Panc1 (cell line): ENCODE measurements around the gene DCC. TPM values are rescaled to one million over a fixed set of nuclear protein-coding genes. Genes with fewer than 3 reads are reported as not detected.

ENCODE experiments used
- ATAC-seq: fragments of 200-7000 bp; cut with Tn5 transposase; 2 replicates; pipeline ENCODE4 v1.9.1; 2020; ENCODE audit warnings: mild to moderate bottlenecking, moderate library complexity
- BruUV-seq: library from RNA; stranded (reverse); fragments of 400-500 nt; replicated peaks from 2 replicates; lab custom pipeline; 2021; lab: Mats Ljungman, UMichigan
- CTCF ChIA-PET: fragments of 300-600 bp; sonication (Branson Sonifier 250); formaldehyde crosslinking; loops from one replicate; lab custom pipeline; 2022; ENCODE audit warnings: antibody characterized with exemption; lab: Charles Lee
- POLR2A ChIA-PET: fragments of 300-600 bp; sonication (Branson Sonifier 250); formaldehyde crosslinking; loops from one replicate; lab custom pipeline; 2022; ENCODE audit warnings: antibody characterized with exemption; lab: Charles Lee
- DNase-seq: peaks from one replicate; pipeline ENCODE4 v3.0.0-alpha.2; 2010; ENCODE audit warnings: low read depth, low spot score
- H3K27ac ChIP-seq: 2 replicates; pipeline ENCODE4 v1.5.1; 2011; ENCODE audit warnings: mild to moderate bottlenecking, low read length, inconsistent platforms
- H3K27me3 ChIP-seq: fragments of 200-500 bp; sonication (Bioruptor generic); 2 replicates; pipeline ENCODE4 v1.6.0; 2014; ENCODE audit warnings: low read length, inconsistent platforms; ENCODE audit not compliant: control insufficient read depth, insufficient read depth
- H3K36me3 ChIP-seq: fragments of 200-500 bp; sonication (Bioruptor generic); 2 replicates; pipeline ENCODE4 v1.5.1; 2014; ENCODE audit warnings: inconsistent platforms, mild to moderate bottlenecking, low read length, moderate library complexity; ENCODE audit not compliant: control insufficient read depth, insufficient read depth
- H3K4me1 ChIP-seq: 2 replicates; pipeline ENCODE4 v1.5.1; 2011; ENCODE audit warnings: inconsistent platforms, mild to moderate bottlenecking, low read length, moderate library complexity; ENCODE audit not compliant: control insufficient read depth, insufficient read depth
- H3K4me3 ChIP-seq, 2 experiments: 2 replicates each; pipeline ENCODE4 v1.5.1; 2011 to 2012; ENCODE audit warnings: low read depth in 2 of 2, low read length in 2 of 2, mild to moderate bottlenecking in 2 of 2, inconsistent platforms in 1 of 2, moderate library complexity in 1 of 2
- H3K9me3 ChIP-seq: fragments of 200-500 bp; sonication (Bioruptor generic); 2 replicates; pipeline ENCODE4 v1.5.1; 2014; ENCODE audit warnings: low read depth, mild to moderate bottlenecking, inconsistent platforms, low read length, moderate library complexity; ENCODE audit not compliant: control insufficient read depth, insufficient read depth
- POLR2AphosphoS5 ChIP-seq: IDR thresholded peaks from 2 replicates; pipeline ENCODE4 v1.6.1; 2012; ENCODE audit warnings: mild to moderate bottlenecking, low read depth, low read length, moderate library complexity
- REST ChIP-seq, 2 experiments: IDR thresholded peaks; 2 replicates each; pipeline ENCODE4 v1.6.1; 2011 to 2012; ENCODE audit warnings: low read depth in 2 of 2, control low read depth in 1 of 2, low read length in 1 of 2, mild to moderate bottlenecking in 1 of 2, moderate library complexity in 1 of 2; ENCODE audit not compliant: insufficient read depth in 1 of 2
- SIN3A ChIP-seq: IDR thresholded peaks from 2 replicates; pipeline ENCODE4 v1.6.1; 2012; ENCODE audit warnings: low read depth, mild to moderate bottlenecking, low read length, moderate library complexity, borderline replicate concordance; ENCODE audit not compliant: insufficient read depth
- TCF7L2 ChIP-seq: IDR thresholded peaks from 2 replicates; pipeline ENCODE4 v1.6.1; 2011; ENCODE audit warnings: mild to moderate bottlenecking, low read depth, low read length, inconsistent platforms
- in situ Hi-C: cut with HindIII; loops from 2 replicates; pipeline ENCODE4 v1.10.0; 2016; ENCODE audit warnings: low sequenced_read_pairs, low pct_unique_long_range_greater_than_20kb
- intact Hi-C: fragments of 100-400 bp; cut with micrococcal nuclease; formaldehyde crosslinking; loops from one replicate; pipeline ENCODE4 v1.10.0; 2022; ENCODE audit not compliant: unreplicated experiment
- total RNA-seq: library from RNA; stranded (reverse); gene quantifications from one replicate; pipeline ENCODE4 v1.2.1, GENCODE V29; 2021; ENCODE audit not compliant: unreplicated experiment
- TF ChIP-seq, protein P1 (sequence below): fragments of 450-650 bp; IDR thresholded peaks from 2 replicates; pipeline ENCODE4 v1.5.1; 2017; ENCODE audit warnings: mild to moderate bottlenecking

DCC gene
- total RNA-seq, 1 experiment from 2014 or later, result not detected

- H3K4me3 ChIP-seq, result no peak overlapping the region
- no peak overlapping the region for H3K27ac ChIP-seq
- no peak for DNase-seq
- ChIA-PET POLR2A (no interaction called here), CTCF (no interaction called here)
- TF ChIP-seq SIN3A (no peak), TCF7L2 (no peak), REST (IDR thresholded peaks at IDR 0.05; ENCODE audit: insufficient read depth in 1 of 2, low read depth in 2 of 2, low read length in 1 of 2) (no peak), POLR2AphosphoS5 (no peak)
- TF ChIP-seq, protein P1, sequence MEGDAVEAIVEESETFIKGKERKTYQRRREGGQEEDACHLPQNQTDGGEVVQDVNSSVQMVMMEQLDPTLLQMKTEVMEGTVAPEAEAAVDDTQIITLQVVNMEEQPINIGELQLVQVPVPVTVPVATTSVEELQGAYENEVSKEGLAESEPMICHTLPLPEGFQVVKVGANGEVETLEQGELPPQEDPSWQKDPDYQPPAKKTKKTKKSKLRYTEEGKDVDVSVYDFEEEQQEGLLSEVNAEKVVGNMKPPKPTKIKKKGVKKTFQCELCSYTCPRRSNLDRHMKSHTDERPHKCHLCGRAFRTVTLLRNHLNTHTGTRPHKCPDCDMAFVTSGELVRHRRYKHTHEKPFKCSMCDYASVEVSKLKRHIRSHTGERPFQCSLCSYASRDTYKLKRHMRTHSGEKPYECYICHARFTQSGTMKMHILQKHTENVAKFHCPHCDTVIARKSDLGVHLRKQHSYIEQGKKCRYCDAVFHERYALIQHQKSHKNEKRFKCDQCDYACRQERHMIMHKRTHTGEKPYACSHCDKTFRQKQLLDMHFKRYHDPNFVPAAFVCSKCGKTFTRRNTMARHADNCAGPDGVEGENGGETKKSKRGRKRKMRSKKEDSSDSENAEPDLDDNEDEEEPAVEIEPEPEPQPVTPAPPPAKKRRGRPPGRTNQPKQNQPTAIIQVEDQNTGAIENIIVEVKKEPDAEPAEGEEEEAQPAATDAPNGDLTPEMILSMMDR, result no peak
- no peak for ATAC-seq
- in situ Hi-C loops (no loop called here), intact Hi-C loops (no loop called here)
- BruUV-seq, result no TSS peak
- no peaks in the 10 kb centered on the region for H3K27me3 ChIP-seq
- H3K4me1 ChIP-seq, result no peaks in the 10 kb centered on the region
- no peaks in the 10 kb centered on the region for H3K9me3 ChIP-seq
- no peaks in the 10 kb centered on the region for H3K36me3 ChIP-seq
These were observed 777.9 kb downstream of the DCC start for GRCh38 chr18:53117851-53118250.

DNA sequence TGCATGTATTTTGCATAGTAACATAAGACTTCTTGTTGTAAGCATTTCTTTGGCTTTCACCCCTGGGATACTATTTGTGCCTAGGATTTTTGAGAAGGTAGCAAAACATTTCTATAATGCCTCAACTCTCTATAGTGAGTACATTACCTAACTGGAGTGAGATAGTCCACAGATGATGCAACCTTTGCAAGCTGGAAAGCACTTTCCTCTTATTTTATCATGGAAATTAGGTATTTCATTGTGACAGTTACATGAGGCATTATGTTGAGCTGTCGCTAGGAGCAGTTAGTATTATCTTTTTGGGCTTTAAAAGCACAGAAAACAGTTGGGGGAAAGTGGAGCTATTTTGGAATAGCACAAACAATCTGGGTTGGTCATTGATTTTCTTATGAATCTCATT is 786.2 kb downstream of the DCC start:
- Histone ChIP-seq H3K36me3 (no peaks in the 10 kb centered on the region), H3K4me3 (no peak overlapping the region), H3K27me3 (no peaks in the 10 kb centered on the region), H3K4me1 (no peaks in the 10 kb centered on the region), H3K9me3 (no peaks in the 10 kb centered on the region), H3K27ac (no peak overlapping the region)
- no peak for ATAC-seq
- DNase-seq, result no peak
- intact Hi-C loops (no loop called here), in situ Hi-C loops (no loop called here)
- BruUV-seq, result no TSS peak
- TF ChIP-seq SIN3A, result no peak
- no peak for TF ChIP-seq REST (IDR thresholded peaks at IDR 0.05; ENCODE audit: insufficient read depth in 1 of 2, low read depth in 2 of 2, low read length in 1 of 2)
- TF ChIP-seq POLR2AphosphoS5, result no peak
- TF ChIP-seq, protein P1, result no peak
- no peak for TF ChIP-seq TCF7L2
- CTCF ChIA-PET, result no interaction called here
- POLR2A ChIA-PET, result no interaction called here
